K562 (cell line): ENCODE measurements around the gene C2orf72. TPM values are rescaled to one million over a fixed set of nuclear protein-coding genes. Genes with fewer than 3 reads are reported as not detected.

Experiments used
- ATAC-seq: fragments of 200-7000 bp; cut with Tn5 transposase; 3 replicates; pipeline ENCODE4 v1.9.1; 2020; ENCODE audit warnings: moderate library complexity
- BruUV-seq: library from RNA; stranded (reverse); fragments of 400-500 nt; replicated peaks from 2 replicates; lab custom pipeline; 2021; lab: Mats Ljungman, UMichigan
- CTCF ChIA-PET: fragments of 300-600 bp; formaldehyde crosslinking; extraction: SDS; loops from one replicate; lab custom pipeline; 2021; ENCODE audit warnings: low intra/inter-chr PET ratio; lab: Yijun Ruan, JAX
- POLR2A ChIA-PET: fragments of 300-600, 350-650 bp; sonication (Branson Sonifier 250); formaldehyde crosslinking; extraction: SDS; loops from one replicate; lab custom pipeline; 2021; ENCODE audit warnings: antibody characterized with exemption, inconsistent platforms; lab: Yijun Ruan, JAX
- DNase-seq, 4 experiments: peaks; one replicate each; pipeline versions ENCODE4 v3.0.0 to v3.0.0-alpha.2; 2011 to 2018; ENCODE audit warnings: low spot score in 3 of 4, mixed read lengths in 3 of 4; ENCODE audit errors: extremely low read depth in 1 of 4
- FAIRE-seq: peaks from 2 replicates; lab custom pipeline; 2011; peaks lifted over from hg19 to GRCh38; lab: Jason Lieb, UNC
- H2AFZ ChIP-seq: 2 replicates; pipeline ENCODE4 v1.6.0; 2011; ENCODE audit warnings: low read depth, low read length, control low read depth, inconsistent platforms
- H3K27ac ChIP-seq: fragments of 200-600 bp; 3 replicates; pipeline ENCODE4 v1.8.0; 2011; ENCODE audit warnings: low read depth, mild to moderate bottlenecking, control low read depth, inconsistent platforms, low read length, moderate library complexity, mixed read lengths; ENCODE audit errors: extremely low read depth
- H3K27me3 ChIP-seq, 2 experiments: fragments of 300-600 bp in 1 of 2; 2 replicates in 1 of 2; 3 replicates in 1 of 2; pipeline versions ENCODE4 v1.6.0 to v1.8.0; 2011; ENCODE audit warnings: inconsistent platforms in 2 of 2, low read length in 2 of 2, mild to moderate bottlenecking in 1 of 2, mixed read lengths in 1 of 2, moderate library complexity in 1 of 2; ENCODE audit not compliant: control insufficient read depth in 2 of 2, insufficient read depth in 2 of 2
- H3K36me3 ChIP-seq: fragments of 300-600 bp; 3 replicates; pipeline ENCODE4 v1.8.0; 2011; ENCODE audit warnings: mild to moderate bottlenecking, low read length, inconsistent platforms; ENCODE audit not compliant: control insufficient read depth, insufficient read depth
- H3K4me1 ChIP-seq, 2 experiments: fragments of 200-600 bp in 1 of 2; replicated peaks in 1 of 2; 2 replicates in 1 of 2; 3 replicates in 1 of 2; pipeline versions ENCODE4 v1.5.1 to v1.8.0; 2011; ENCODE audit warnings: inconsistent platforms in 2 of 2, low read length in 2 of 2, mild to moderate bottlenecking in 1 of 2, mixed read lengths in 1 of 2, moderate library complexity in 1 of 2; ENCODE audit not compliant: control insufficient read depth in 2 of 2, insufficient read depth in 2 of 2
- H3K4me2 ChIP-seq: 2 replicates; pipeline ENCODE4 v1.6.1; 2011; ENCODE audit warnings: low read length, control low read depth, inconsistent platforms, mixed read lengths; ENCODE audit not compliant: insufficient read depth
- H3K4me3 ChIP-seq: fragments of 200-600 bp; sonication (generic), shearing (Covaris generic); 2 replicates; pipeline ENCODE4 v1.5.1; 2016; ENCODE audit warnings: control low read depth, inconsistent platforms
- H3K79me2 ChIP-seq: fragments of 200-600 bp; 3 replicates; pipeline ENCODE4 v1.8.0; 2011; ENCODE audit warnings: low read length, inconsistent platforms; ENCODE audit not compliant: control insufficient read depth, insufficient read depth
- H3K9ac ChIP-seq, 2 experiments: 2 replicates each; pipeline versions ENCODE4 v1.6.0 to v1.6.1; 2011; ENCODE audit warnings: low read depth in 2 of 2, low read length in 2 of 2, control low read depth in 1 of 2, inconsistent platforms in 1 of 2, mild to moderate bottlenecking in 1 of 2, mixed read lengths in 1 of 2; ENCODE audit not compliant: insufficient read depth in 1 of 2
- H3K9me1 ChIP-seq: one replicate; pipeline ENCODE4 v1.6.0; 2011; ENCODE audit warnings: inconsistent platforms, mild to moderate bottlenecking, low read length, moderate library complexity; ENCODE audit not compliant: control insufficient read depth, insufficient read depth
- H3K9me3 ChIP-seq: replicated peaks from 2 replicates; pipeline ENCODE4 v1.5.1; 2011; ENCODE audit warnings: low read depth, low read length, inconsistent platforms; ENCODE audit not compliant: control insufficient read depth, insufficient read depth
- H4K20me1 ChIP-seq: replicated peaks from 2 replicates; pipeline ENCODE4 v1.6.1; 2011; ENCODE audit warnings: low read length, inconsistent platforms, mixed read lengths; ENCODE audit not compliant: control insufficient read depth, insufficient read depth
- ATF4 ChIP-seq: fragments of 450-650 bp; formaldehyde crosslinking; IDR thresholded peaks from 2 replicates; pipeline ENCODE4 v1.4.0; 2022; ENCODE audit warnings: mild to moderate bottlenecking, moderate library complexity
- ATF7 ChIP-seq: fragments of 450-650 bp; IDR thresholded peaks from 2 replicates; pipeline ENCODE4 v1.7.1; 2014; ENCODE audit warnings: mild to moderate bottlenecking, moderate library complexity
- FIP1L1 ChIP-seq: fragments of 200-400 bp; formaldehyde crosslinking; IDR thresholded peaks from 2 replicates; pipeline ENCODE4 v1.6.1; 2018; ENCODE audit warnings: mild to moderate bottlenecking, low read depth, low read length; ENCODE audit not compliant: poor library complexity, severe bottlenecking
- KDM4B ChIP-seq, 2 experiments: fragments of 450-650 bp in 1 of 2; sonication (generic) in 1 of 2; IDR thresholded peaks; 2 replicates each; pipeline ENCODE4 v1.6.1; 2016 to 2017; ENCODE audit warnings: borderline replicate concordance in 2 of 2, antibody characterized with exemption in 1 of 2, low read depth in 1 of 2, mild to moderate bottlenecking in 1 of 2
- NCOA4 ChIP-seq: fragments of 450-650 bp; IDR thresholded peaks from 2 replicates; pipeline ENCODE4 v1.6.1; 2018; ENCODE audit warnings: mild to moderate bottlenecking; ENCODE audit not compliant: partially characterized antibody
- TCF7 ChIP-seq: sonication (generic); IDR thresholded peaks from 2 replicates; pipeline ENCODE4 v1.6.1; 2016; ENCODE audit warnings: antibody characterized with exemption, borderline replicate concordance
- TGIF2 ChIP-seq: sonication (generic); formaldehyde crosslinking; IDR thresholded peaks from 2 replicates; pipeline ENCODE4 v1.8.1; 2022; ENCODE audit warnings: mild to moderate bottlenecking, missing genetic modification reagents, moderate library complexity
- ZNF280A ChIP-seq: fragments of 450-650 bp; IDR thresholded peaks from 2 replicates; pipeline ENCODE4 v1.6.1; 2018; ENCODE audit warnings: mild to moderate bottlenecking, low read depth; ENCODE audit not compliant: partially characterized antibody
- WGBS: fragments of 100-300 bp; shearing (Covaris generic); methylation state at CpG from one replicate; pipeline ENCODE4 v1.1.6; 2016; ENCODE audit warnings: low coverage, mixed read lengths; ENCODE audit not compliant: insufficient coverage; ENCODE audit errors: missing lambda C conversion rate; 5-methylcytosine and 5-hydroxymethylcytosine counted together
- in situ Hi-C: fragments of 300-500 bp; cut with MboI; formaldehyde crosslinking; loops from 4 replicates; pipeline ENCODE4 v1.15.0; 2018; ENCODE audit warnings: inconsistent platforms, mixed read lengths
- intact Hi-C: fragments of 100-400 bp; cut with micrococcal nuclease; formaldehyde crosslinking; loops from 2 replicates; pipeline ENCODE4 v1.14.2; 2022
- polyA plus RNA-seq, 8 experiments: library from polyadenylated mRNA; depleted of rRNA in 4 of 8; stranded (reverse) in 5 of 8; unstranded in 3 of 8; fragments of >200 nt; fragmentation: Nextera tagmentation in 2 of 8; fragmentation: Illumina TruSeq in 1 of 8; extraction: Ambion mirVana in 2 of 8; extraction: Trizol in 1 of 8; gene quantifications; 2 replicates each; pipeline versions ENCODE4 v1.2.1 to v1.2.3, GENCODE V29; 2011 to 2014; ENCODE audit warnings: inconsistent platforms in 1 of 8, missing spikeins in 1 of 8
- total RNA-seq, 7 experiments: library from RNA; depleted of rRNA in 6 of 7; stranded (reverse); fragments of >200 nt in 6 of 7; fragmentation: Illumina TruSeq in 2 of 7; extraction: Trizol in 2 of 7; gene quantifications; 2 replicates each; pipeline versions ENCODE4 v1.2.1 to v1.2.3, GENCODE V29; 2011 to 2021; ENCODE audit warnings: low replicate concordance in 1 of 7

C2orf72 gene
- total and polyA plus RNA-seq, 9 of the 15 experiments (the other 6 are each of a cell fraction or from before 2014, with no cell fraction given), result 0.08 to 0.18 (median 0.11) TPM; not detected in 6

GRCh38 chr2:231036131-231036530 lies 1.2 kb upstream of the C2orf72 start:
- ChIA-PET POLR2A (no interaction called here), CTCF (no interaction called here)
- WGBS, result 12% methylated on average over 3 of the region's 4 CpGs
- H3K9me1 ChIP-seq, result no peaks in the 10 kb centered on the region
- peaks cover 0 to 11% of the 10 kb centered on the region in 2 experiments; a peak in 2 of 5 replicates for H3K4me1 ChIP-seq
- no peak overlapping the region for H3K27ac ChIP-seq
- peaks cover 12 to 30% of the 10 kb centered on the region in 2 experiments for H3K27me3 ChIP-seq
- H3K9ac ChIP-seq, result no peak overlapping the region
- no peaks in the 10 kb centered on the region for H3K36me3 ChIP-seq
- intact Hi-C loops (no loop called here), in situ Hi-C loops (no loop called here)
- H2AFZ ChIP-seq, result no peak overlapping the region
- H3K4me2 ChIP-seq, result no peak overlapping the region
- no peak overlapping the region for H3K4me3 ChIP-seq
- DNase-seq, result no peak
- BruUV-seq, result no TSS peak
- FAIRE-seq, result no peak
- TF ChIP-seq KDM4B (IDR thresholded peaks at IDR 0.05; ENCODE audit: borderline replicate concordance in 2 of 2, low read depth in 1 of 2), result no peak
- TF ChIP-seq ZNF280A, result no peak
- no peak for TF ChIP-seq ATF4 (CRISPR knock-in tag)
- no peak for TF ChIP-seq TCF7
- no peak for TF ChIP-seq NCOA4
- TF ChIP-seq ATF7, result no peak
- TF ChIP-seq FIP1L1, result no peak
- no peak for TF ChIP-seq TGIF2 (CRISPR knock-in tag)
- H3K79me2 ChIP-seq, result no peaks in the 10 kb centered on the region
- no peaks in the 10 kb centered on the region for H3K9me3 ChIP-seq
- ATAC-seq, result no peak
- H4K20me1 ChIP-seq, result no peaks in the 10 kb centered on the region
